OCI-M2 (cell line): ENCODE results near the gene DLG5.

Source experiments
- DNase-seq: peaks from one replicate; lab custom pipeline; 2025; ENCODE audit not compliant: unreplicated experiment; lab: John Stamatoyannopoulos, UW

DLG5 gene

GRCh38 chr10:77800738-77801266 is 125.8 kb downstream of the DLG5 start:
- DNase-seq, result no peak

GRCh38 chr10:77800320-77800719 is 126.2 kb downstream of the DLG5 start:
- no peak for DNase-seq

- no peak for DNase-seq
Measured at GRCh38 chr10:77799352-77799751, 127.2 kb downstream of the DLG5 start.

- no peak for DNase-seq
Measured at GRCh38 chr10:77798940-77799339, 127.6 kb downstream of the DLG5 start.

GRCh38 chr10:77796311-77796915 is 130.1 kb downstream of the DLG5 start:
- DNase-seq, result no peak

GRCh38 chr10:77795426-77796055 is 131.0 kb downstream of the DLG5 start:
- DNase-seq, result no peak

GRCh38 chr10:77794256-77795142 is 132.1 kb downstream of the DLG5 start:
- no peak for DNase-seq

- DNase-seq, result no peak
Measured at GRCh38 chr10:77793831-77794230, 132.7 kb downstream of the DLG5 start.

GRCh38 chr10:77792155-77792554 is 134.4 kb downstream of the DLG5 start:
- DNase-seq, result no peak

- no peak for DNase-seq
Measured at GRCh38 chr10:77791506-77791905, 135.0 kb downstream of the DLG5 start.

- no peak for DNase-seq
Measured at GRCh38 chr10:77789861-77790260, 136.7 kb downstream of the DLG5 start.

GRCh38 chr10:77789016-77789415 is 137.5 kb downstream of the DLG5 start:
- DNase-seq, result no peak

- DNase-seq, result no peak
Measured at GRCh38 chr10:77788496-77789010, 138.0 kb downstream of the DLG5 start.

- no peak for DNase-seq
Measured at GRCh38 chr10:77787440-77787839, 139.1 kb downstream of the DLG5 start.

- DNase-seq, result no peak
Measured at GRCh38 chr10:77784856-77785255, 141.7 kb downstream of the DLG5 start.

GRCh38 chr10:77782328-77783061 is 144.1 kb downstream of the DLG5 start:
- no peak for DNase-seq

- DNase-seq, result no peak
Measured at GRCh38 chr10:77781451-77782327, 144.9 kb downstream of the DLG5 start.

GRCh38 chr10:77780180-77780579 is 146.4 kb downstream of the DLG5 start:
- no peak for DNase-seq

- DNase-seq, result no peak
Measured at GRCh38 chr10:77776487-77776886, 150.1 kb downstream of the DLG5 start.

- no peak for DNase-seq
Measured at GRCh38 chr10:77774940-77775391, 151.6 kb downstream of the DLG5 start.
